VCaP (cell line): ENCODE data around the gene NGFR.

Experiments used
- H3K27ac ChIP-seq: fragments of 450-650 bp; 2 replicates; pipeline ENCODE4 v1.5.1; 2017
- TF ChIP-seq, protein P1 (sequence below): fragments of 450-650 bp; conservative IDR thresholded peaks from 2 replicates; pipeline ENCODE4 v1.5.1; 2017; ENCODE audit warnings: mild to moderate bottlenecking, moderate library complexity

The NGFR gene

DNA sequence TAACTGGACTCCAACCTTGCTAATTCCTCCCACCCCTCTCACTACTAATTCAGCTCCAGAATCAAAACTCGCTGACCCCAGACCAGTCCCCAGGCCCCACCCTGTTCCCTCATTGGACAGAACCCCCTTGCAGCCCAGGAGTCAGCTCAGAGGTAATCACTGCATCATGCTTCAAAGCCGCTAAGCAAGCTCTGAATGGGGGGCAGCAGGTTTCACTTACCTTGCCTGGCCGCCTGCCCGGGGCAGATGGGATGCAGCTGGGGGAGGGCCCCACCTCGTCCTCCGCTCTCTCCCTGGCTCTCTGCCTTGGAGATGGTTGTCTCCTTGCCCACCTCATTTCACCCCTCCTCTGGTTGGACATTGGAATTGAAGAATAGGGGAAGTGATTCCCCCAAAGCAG is 4.8 kb upstream of the NGFR start:
- H3K27ac ChIP-seq: no peak overlapping the region
- TF ChIP-seq, protein P1, sequence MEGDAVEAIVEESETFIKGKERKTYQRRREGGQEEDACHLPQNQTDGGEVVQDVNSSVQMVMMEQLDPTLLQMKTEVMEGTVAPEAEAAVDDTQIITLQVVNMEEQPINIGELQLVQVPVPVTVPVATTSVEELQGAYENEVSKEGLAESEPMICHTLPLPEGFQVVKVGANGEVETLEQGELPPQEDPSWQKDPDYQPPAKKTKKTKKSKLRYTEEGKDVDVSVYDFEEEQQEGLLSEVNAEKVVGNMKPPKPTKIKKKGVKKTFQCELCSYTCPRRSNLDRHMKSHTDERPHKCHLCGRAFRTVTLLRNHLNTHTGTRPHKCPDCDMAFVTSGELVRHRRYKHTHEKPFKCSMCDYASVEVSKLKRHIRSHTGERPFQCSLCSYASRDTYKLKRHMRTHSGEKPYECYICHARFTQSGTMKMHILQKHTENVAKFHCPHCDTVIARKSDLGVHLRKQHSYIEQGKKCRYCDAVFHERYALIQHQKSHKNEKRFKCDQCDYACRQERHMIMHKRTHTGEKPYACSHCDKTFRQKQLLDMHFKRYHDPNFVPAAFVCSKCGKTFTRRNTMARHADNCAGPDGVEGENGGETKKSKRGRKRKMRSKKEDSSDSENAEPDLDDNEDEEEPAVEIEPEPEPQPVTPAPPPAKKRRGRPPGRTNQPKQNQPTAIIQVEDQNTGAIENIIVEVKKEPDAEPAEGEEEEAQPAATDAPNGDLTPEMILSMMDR: no peak

DNA sequence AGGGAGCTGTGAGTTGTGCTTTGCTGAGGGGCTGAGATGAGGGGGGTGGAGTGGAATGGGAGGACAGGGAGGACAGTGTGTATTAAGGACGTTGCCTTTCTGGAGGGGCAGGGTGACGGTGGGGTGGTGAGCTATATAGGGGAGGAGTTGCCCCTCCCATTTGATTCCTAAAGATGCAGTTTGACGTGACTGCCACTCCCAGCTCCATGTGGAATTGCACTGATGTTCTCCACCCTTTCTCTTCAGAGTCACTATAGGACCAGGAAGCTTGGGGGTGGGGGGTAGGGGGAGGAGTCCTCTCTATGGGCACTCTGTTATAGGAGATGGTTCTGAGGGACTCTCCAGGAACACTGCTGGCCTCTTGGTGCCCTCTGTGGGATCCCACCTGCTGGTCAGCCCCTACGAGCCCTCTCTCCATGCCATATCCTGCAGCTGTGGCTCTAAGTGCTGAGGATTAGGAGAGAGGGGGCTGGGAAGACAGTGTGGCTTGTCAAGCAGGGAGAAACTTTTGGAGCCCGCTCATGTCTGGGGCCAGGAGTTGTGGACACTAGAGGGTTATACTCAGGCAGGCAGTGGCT is 3.8 kb upstream of the NGFR start:
- TF ChIP-seq, protein P1: no peak

DNA sequence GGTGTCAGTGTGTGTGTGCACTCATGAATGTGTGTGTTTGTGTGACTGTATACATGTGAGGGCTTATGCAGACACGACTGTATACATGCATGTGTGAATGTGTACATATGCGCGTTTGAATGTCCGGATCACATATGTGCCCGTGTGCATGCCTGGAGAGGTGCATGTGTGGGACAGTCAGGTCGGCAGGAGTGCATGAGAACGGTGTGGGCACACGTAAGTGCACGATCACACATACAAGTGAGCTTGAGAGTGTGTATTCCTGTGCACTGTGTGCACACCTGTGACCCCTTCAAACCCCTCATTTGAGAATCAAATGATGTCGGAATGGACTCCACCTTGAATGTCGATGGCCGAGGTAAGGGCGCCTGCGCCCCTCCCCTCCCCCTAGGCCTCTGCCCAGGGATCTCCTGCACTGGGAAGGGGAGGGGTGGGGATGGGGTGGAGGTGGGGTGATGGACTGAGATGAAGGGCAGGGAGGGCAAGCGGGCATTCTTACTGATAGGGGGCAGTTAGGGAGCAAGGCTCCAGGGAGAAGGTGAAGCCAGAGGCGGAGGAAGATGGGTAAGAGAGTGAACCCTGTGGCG is 601 bp upstream of the NGFR start:
- TF ChIP-seq, protein P1: no peak
- no peak overlapping the region for H3K27ac ChIP-seq

More for the DNA sequence above, 3.8 kb upstream of the NGFR start:
- no peak overlapping the region for H3K27ac ChIP-seq

DNA sequence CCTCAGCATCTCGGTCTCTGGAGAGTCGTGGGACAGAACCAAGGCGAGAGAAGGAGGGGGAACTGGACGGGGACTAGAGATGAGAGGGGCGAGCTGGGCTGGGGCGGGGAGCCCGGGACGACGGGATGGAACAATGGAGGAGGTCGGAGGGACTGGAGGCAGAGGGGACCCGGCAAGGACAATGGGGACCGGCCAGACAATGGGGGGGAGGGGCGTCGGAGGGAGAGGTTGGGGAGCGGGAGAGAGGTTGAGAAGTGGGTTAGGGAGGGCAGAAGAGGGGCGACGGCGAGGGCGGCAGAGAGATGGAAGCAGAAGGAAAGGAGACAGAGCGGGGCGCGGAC is 719 bp downstream of the NGFR start:
- TF ChIP-seq, protein P1: no peak
- H3K27ac ChIP-seq: no peak overlapping the region

DNA sequence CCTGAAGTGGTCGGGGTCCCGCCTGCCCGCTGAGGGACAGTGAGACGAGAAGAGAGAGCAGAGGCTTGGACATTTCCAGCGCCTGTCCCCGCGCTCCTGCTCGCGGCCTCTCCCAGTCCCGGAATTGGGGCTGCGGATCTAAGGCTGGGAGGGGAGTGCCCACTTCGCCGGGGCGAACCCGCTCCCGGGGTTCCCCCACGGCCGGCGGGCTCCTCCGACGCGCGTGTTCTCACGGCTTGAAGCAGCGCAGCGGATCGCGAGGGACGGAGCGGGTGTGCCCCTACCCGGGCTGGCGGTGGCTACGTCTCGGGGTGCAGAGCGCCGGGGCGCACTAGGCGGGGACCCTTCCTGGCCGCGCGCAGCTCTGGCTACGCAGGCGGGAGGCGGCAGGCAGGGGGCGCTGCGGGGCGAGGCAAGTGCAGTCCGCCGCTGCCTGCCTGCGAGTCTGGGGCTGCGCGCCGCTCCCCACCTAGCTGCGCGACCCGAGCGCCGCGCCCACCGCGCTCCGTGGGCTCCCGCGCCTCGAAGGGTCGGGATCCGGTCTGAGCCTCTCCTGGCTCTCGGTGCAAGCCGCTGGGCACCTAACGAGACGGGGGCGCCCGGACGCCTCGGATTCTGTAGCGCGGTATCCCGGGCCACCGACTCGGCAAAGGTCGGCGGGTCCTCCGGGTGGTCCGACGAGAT is 1.2 kb downstream of the NGFR start:
- TF ChIP-seq, protein P1: peak; percentile 97
- H3K27ac ChIP-seq: no peak overlapping the region

DNA sequence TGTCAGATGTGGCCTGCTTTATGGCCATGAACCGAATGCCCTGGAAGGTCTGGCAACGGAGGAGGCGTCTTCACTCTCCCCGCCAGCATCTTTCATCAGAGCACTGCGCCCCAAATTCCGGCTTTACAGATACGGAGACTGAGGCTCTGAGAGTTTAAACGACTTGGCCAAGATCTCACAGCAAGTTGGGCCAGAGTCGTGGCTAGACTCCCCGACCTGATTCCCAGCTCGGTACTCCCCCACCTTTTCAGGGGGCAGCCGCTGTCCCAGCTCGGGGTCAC is 1.7 kb downstream of the NGFR start:
- TF ChIP-seq, protein P1: no peak
- H3K27ac ChIP-seq: no peak overlapping the region; the same call in 1 of the 2 replicates

DNA sequence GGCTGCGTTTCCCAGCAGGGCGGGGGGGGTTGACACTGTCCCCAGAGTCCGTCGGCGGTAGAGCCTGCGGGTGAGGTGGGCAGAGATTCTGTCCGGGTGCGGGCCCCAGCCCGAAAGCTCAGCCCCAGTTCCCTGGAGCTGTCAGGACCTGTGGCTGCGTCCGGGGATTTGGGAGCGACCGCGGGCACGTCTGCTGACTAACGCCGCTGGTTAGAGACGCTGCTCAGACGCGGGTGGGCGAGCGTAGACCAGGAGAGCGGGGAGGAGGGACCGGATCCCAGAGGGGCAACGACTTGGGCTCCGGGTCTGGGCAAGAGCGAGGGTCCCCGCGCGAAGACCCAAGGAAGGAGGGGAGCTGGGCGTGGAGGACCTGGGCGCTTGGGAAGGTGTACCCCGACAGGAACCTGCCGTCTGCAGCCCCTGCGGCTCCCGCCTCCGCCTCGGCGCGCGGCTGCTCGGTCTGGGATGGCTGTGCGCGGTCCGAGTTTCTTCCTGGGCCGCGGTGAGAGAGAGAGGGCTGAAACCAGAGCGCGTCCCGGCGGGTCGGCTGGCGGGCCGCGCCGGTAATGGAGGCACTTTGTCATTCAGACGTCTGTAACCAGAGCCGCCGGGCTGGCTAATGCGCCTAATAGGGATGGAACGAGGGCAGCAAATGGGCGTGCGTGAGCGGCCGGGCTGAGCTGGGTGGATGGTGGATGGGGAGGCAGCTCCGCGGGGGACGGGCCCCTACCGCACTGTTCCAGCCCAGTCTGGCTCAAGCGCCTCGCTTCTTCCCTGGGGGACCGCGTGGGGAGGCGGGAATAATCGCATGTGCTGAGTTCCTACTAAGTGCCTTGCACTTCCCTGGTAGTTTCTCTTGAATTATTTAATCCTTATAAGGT is 2.3 kb downstream of the NGFR start:
- TF ChIP-seq, protein P1: no peak
- no peak overlapping the region; the same call in 1 of the 2 replicates for H3K27ac ChIP-seq
